Astrocyte (in vitro differentiated cells and primary cell): ENCODE measurements around the gene IL21R. TPM values are rescaled to one million over a fixed set of nuclear protein-coding genes. Genes with fewer than 3 reads are reported as not detected.

ENCODE experiments used
- DNase-seq: peaks from one replicate; pipeline ENCODE4 v3.0.0-alpha.2; 2010; ENCODE audit warnings: low read depth
- FAIRE-seq: peaks from 2 replicates; lab custom pipeline; 2011; peaks lifted over from hg19 to GRCh38; lab: Jason Lieb, UNC
- H2AFZ ChIP-seq: 2 replicates; pipeline ENCODE4 v1.6.0; 2012; ENCODE audit warnings: low read depth, low read length, inconsistent platforms
- H3K27ac ChIP-seq: 2 replicates; pipeline ENCODE4 v1.5.1; 2011; ENCODE audit warnings: low read depth, low read length, inconsistent platforms
- H3K27me3 ChIP-seq: 2 replicates; pipeline ENCODE4 v1.6.0; 2011; ENCODE audit warnings: low read length, inconsistent platforms; ENCODE audit not compliant: insufficient read depth
- H3K36me3 ChIP-seq: 2 replicates; pipeline ENCODE4 v1.5.1; 2011; ENCODE audit warnings: low read length, inconsistent platforms; ENCODE audit not compliant: insufficient read depth
- H3K4me1 ChIP-seq: 2 replicates; pipeline ENCODE4 v1.5.1; 2011; ENCODE audit warnings: low read length, inconsistent platforms; ENCODE audit not compliant: insufficient read depth
- H3K4me2 ChIP-seq: 2 replicates; pipeline ENCODE4 v1.6.0; 2012; ENCODE audit warnings: low read length, inconsistent platforms
- H3K4me3 ChIP-seq: 2 replicates; pipeline ENCODE4 v1.5.1; 2011; ENCODE audit warnings: low read depth, mild to moderate bottlenecking, low read length, inconsistent platforms; ENCODE audit not compliant: insufficient read depth
- H3K79me2 ChIP-seq: 2 replicates; pipeline ENCODE4 v1.6.0; 2012; ENCODE audit warnings: mild to moderate bottlenecking, low read length, inconsistent platforms; ENCODE audit not compliant: insufficient read depth
- H3K9ac ChIP-seq: 2 replicates; pipeline ENCODE4 v1.6.0; 2012; ENCODE audit warnings: mild to moderate bottlenecking, low read length, inconsistent platforms
- H3K9me3 ChIP-seq: 2 replicates; pipeline ENCODE4 v1.5.1; 2012; ENCODE audit warnings: low read depth, mild to moderate bottlenecking, low read length, inconsistent platforms; ENCODE audit not compliant: insufficient read depth
- H4K20me1 ChIP-seq: 2 replicates; pipeline ENCODE4 v1.6.0; 2012; ENCODE audit warnings: low read length, inconsistent platforms; ENCODE audit not compliant: insufficient read depth
- H3K27ac Mint-ChIP-seq: one replicate; pipeline ENCODE4 v1.8.0; 2021; ENCODE audit warnings: mild to moderate bottlenecking, mixed read lengths; ENCODE audit not compliant: unreplicated experiment
- H3K27me3 Mint-ChIP-seq: one replicate; pipeline ENCODE4 v1.8.0; 2021; ENCODE audit warnings: low read depth, mixed read lengths; ENCODE audit not compliant: unreplicated experiment
- H3K36me3 Mint-ChIP-seq: one replicate; pipeline ENCODE4 v1.8.0; 2021; ENCODE audit warnings: low read depth, mixed read lengths; ENCODE audit not compliant: unreplicated experiment
- H3K4me1 Mint-ChIP-seq: one replicate; pipeline ENCODE4 v1.8.0; 2021; ENCODE audit warnings: low read depth, mixed read lengths; ENCODE audit not compliant: unreplicated experiment
- H3K4me3 Mint-ChIP-seq: one replicate; pipeline ENCODE4 v1.8.0; 2021; ENCODE audit warnings: mild to moderate bottlenecking, moderate library complexity, mixed read lengths; ENCODE audit not compliant: unreplicated experiment
- H3K9me3 Mint-ChIP-seq: one replicate; pipeline ENCODE4 v1.8.0; 2021; ENCODE audit warnings: mild to moderate bottlenecking, mixed read lengths; ENCODE audit not compliant: unreplicated experiment
- CTCF ChIP-seq: IDR thresholded peaks from 2 replicates; pipeline ENCODE4 v1.5.1; 2011; ENCODE audit warnings: low read depth, mild to moderate bottlenecking, inconsistent platforms, low read length, moderate library complexity; ENCODE audit not compliant: insufficient read depth
- EZH2 ChIP-seq: IDR thresholded peaks from 2 replicates; pipeline ENCODE4 v1.6.1; 2012; ENCODE audit warnings: mild to moderate bottlenecking, low read length, inconsistent platforms; ENCODE audit not compliant: insufficient read depth
- total RNA-seq: library from RNA; stranded (reverse); gene quantifications from 2 replicates; pipeline ENCODE4 v1.2.1, GENCODE V29; 2021

IL21R gene
- total RNA-seq, 1 donor from 2014 or later, result 1.8 TPM

DNA sequence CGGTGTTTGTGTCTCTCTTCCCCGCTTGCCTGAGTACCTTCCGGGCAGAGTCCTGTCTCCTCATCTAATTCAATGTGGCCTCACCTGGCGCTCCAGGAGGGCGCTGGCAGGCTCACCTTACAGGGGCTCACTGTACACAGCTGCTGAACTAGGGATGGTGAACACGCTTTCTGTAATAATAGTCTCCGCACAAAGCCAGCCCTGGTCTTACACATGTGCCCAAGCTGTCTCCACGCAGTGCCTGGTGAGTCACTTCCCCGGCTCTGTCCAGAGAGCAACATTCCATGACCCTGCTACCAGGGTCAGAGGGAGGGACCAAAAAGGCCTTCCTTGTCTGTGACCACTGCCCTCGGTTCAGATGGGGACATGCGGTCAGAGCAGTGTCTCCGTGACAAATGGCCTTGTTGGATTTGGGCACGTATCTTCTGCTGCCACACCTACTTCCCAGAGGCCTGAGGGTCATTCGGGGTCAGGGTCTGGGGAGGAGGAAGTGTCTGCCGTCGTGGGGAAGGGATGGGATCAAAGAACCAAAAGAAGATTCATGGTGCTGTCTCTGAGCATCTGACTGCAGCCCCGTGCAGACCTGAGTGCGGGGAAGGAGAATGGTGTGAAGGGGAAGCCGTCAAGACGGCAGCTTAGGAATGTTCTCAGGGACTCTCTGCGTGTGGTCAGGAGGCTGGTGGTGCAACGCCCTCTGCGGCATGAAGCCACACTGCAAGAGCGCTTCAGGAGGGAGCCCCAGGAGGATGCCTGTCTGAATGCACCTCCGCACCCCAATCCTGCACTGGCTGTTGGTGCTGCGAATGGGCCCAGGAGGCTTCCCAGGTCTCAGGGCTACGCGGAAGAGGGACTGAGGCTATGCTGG is 68.8 kb downstream of the IL21R start:
- no peak overlapping the region for H2AFZ ChIP-seq
- Mint-ChIP-seq H3K9me3 (peaks cover 12% of the 10 kb centered on the region), H3K4me1 (peaks cover 25% of the 10 kb centered on the region), H3K27ac (peak overlapping the region; percentile 68), H3K4me3 (no peak overlapping the region), H3K36me3 (peaks cover 73% of the 10 kb centered on the region), H3K27me3 (no peaks in the 10 kb centered on the region)
- H3K9me3 ChIP-seq, result peaks cover 3% of the 10 kb centered on the region
- H3K36me3 ChIP-seq, result peaks cover 42% of the 10 kb centered on the region
- TF ChIP-seq EZH2 (no peak), CTCF (no peak)
- H4K20me1 ChIP-seq, result no peaks in the 10 kb centered on the region
- peak overlapping the region; percentile 18 for H3K27ac ChIP-seq
- no peaks in the 10 kb centered on the region for H3K27me3 ChIP-seq
- DNase-seq, result peak; percentile 44
- H3K4me2 ChIP-seq, result peak overlapping the region; percentile 9
- no peak overlapping the region for H3K9ac ChIP-seq
- peaks cover 35% of the 10 kb centered on the region for H3K4me1 ChIP-seq
- no peak overlapping the region for H3K4me3 ChIP-seq
- no peak for FAIRE-seq
- H3K79me2 ChIP-seq, result no peaks in the 10 kb centered on the region

DNA sequence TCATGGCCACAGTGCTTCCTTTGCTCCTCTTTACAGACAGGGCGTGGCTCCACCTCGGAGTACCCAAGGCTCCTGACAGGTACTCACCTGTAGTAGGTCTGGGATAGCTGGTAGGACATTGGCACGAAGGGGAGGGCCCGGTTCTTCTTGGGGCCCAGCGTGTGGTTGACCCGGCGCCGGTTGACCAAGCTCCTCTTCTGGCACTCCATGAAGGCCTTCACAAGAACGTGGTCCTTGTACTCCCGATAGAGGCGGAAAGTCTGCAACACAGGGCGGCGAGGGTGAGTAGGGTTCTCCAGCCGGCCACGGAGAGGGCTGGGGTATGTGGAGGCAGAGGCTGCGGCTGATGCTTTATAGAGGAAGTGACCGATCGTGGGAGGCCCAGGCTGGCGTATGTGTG is 69.7 kb downstream of the IL21R start:
- no peak for DNase-seq
- no peak overlapping the region for H3K4me3 ChIP-seq
- H3K27me3 ChIP-seq, result no peaks in the 10 kb centered on the region
- H3K9ac ChIP-seq, result no peak overlapping the region
- H3K4me1 ChIP-seq, result peaks cover 43% of the 10 kb centered on the region
- no peak overlapping the region for H2AFZ ChIP-seq
- peaks cover 40% of the 10 kb centered on the region for H3K36me3 ChIP-seq
- H4K20me1 ChIP-seq, result no peaks in the 10 kb centered on the region
- H3K27ac Mint-ChIP-seq, result no peak overlapping the region
- H3K36me3 Mint-ChIP-seq, result peaks cover 67% of the 10 kb centered on the region
- no peak overlapping the region for H3K4me3 Mint-ChIP-seq
- H3K9me3 ChIP-seq, result peaks cover 3% of the 10 kb centered on the region
- no peak for FAIRE-seq
- H3K79me2 ChIP-seq, result no peaks in the 10 kb centered on the region
- H3K4me2 ChIP-seq, result no peak overlapping the region
- no peaks in the 10 kb centered on the region for H3K27me3 Mint-ChIP-seq
- peaks cover 33% of the 10 kb centered on the region for H3K4me1 Mint-ChIP-seq
- no peak overlapping the region for H3K27ac ChIP-seq
- no peak for TF ChIP-seq CTCF
- TF ChIP-seq EZH2, result no peak
- peaks cover 10% of the 10 kb centered on the region for H3K9me3 Mint-ChIP-seq
